Effector memory CD4-positive, alpha-beta T cell (primary cell): Measurements from ENCODE around the gene PELI1.

ENCODE experiments used
- DNase-seq, 3 donors: peaks; one replicate each; pipeline ENCODE4 v3.0.0-alpha.2; 2020
- H3K27ac ChIP-seq: 2 replicates; pipeline ENCODE4 v1.7.0; 2013; ENCODE audit warnings: mild to moderate bottlenecking, low read length, moderate library complexity; ENCODE audit not compliant: insufficient read depth, poor library complexity, severe bottlenecking
- H3K27me3 ChIP-seq: replicated peaks from 2 replicates; pipeline ENCODE4 v1.7.0; 2013; ENCODE audit warnings: mild to moderate bottlenecking, low read length; ENCODE audit not compliant: insufficient read depth, control insufficient read depth, poor library complexity, severe bottlenecking
- H3K36me3 ChIP-seq: 2 replicates; pipeline ENCODE4 v1.7.0; 2013; ENCODE audit warnings: mild to moderate bottlenecking, low read length, moderate library complexity; ENCODE audit not compliant: control insufficient read depth, insufficient read depth
- H3K4me1 ChIP-seq: 2 replicates; pipeline ENCODE4 v1.7.0; 2013; ENCODE audit warnings: low read length, mild to moderate bottlenecking; ENCODE audit not compliant: control insufficient read depth, insufficient read depth, poor library complexity, severe bottlenecking
- H3K4me3 ChIP-seq: 2 replicates; pipeline ENCODE4 v1.7.0; 2013; ENCODE audit warnings: low read length, low read depth, mild to moderate bottlenecking; ENCODE audit not compliant: insufficient read depth, poor library complexity, severe bottlenecking
- H3K9me3 ChIP-seq: 2 replicates; pipeline ENCODE4 v1.7.0; 2013; ENCODE audit warnings: mild to moderate bottlenecking, low read length, moderate library complexity; ENCODE audit not compliant: control insufficient read depth
- total RNA-seq, 3 donors: gene quantifications; one replicate each; lab custom pipeline; 2026; lab: John Stamatoyannopoulos, UW

PELI1 gene
- total RNA-seq, result 155 to 255 (median 161) reads per million in 3 donors

GRCh38 chr2:64144057-64145013, at the start of gene PELI1:
Gene PELI1 (minus strand): TSS chr2:64144420. CDS start chr2:64108310, 36,110 bp downstream.
- Histone ChIP-seq H3K4me3 (peak within 1 kb of the TSS; percentile 94), H3K27me3 (no peaks in the 10 kb centered on the region), H3K4me1 (peaks cover 16% of the 10 kb centered on the region), H3K27ac (peak within 1 kb of the TSS; percentile 94), H3K36me3 (no peaks in the 10 kb centered on the region), H3K9me3 (no peaks in the 10 kb centered on the region)
- DNase-seq, result peak; percentile 90 to 91 (median 90)

GRCh38 chr2:64193491-64193890, 49.3 kb upstream of the PELI1 start:
- Histone ChIP-seq H3K4me1 (no peaks in the 10 kb centered on the region), H3K27me3 (no peaks in the 10 kb centered on the region), H3K36me3 (no peaks in the 10 kb centered on the region), H3K9me3 (no peaks in the 10 kb centered on the region), H3K4me3 (no peak overlapping the region), H3K27ac (no peak overlapping the region)
- DNase-seq, result no peak

- H3K9me3 ChIP-seq, result no peaks in the 10 kb centered on the region
- H3K27ac ChIP-seq, result no peak overlapping the region
- no peaks in the 10 kb centered on the region for H3K27me3 ChIP-seq
- no peaks in the 10 kb centered on the region for H3K4me1 ChIP-seq
- DNase-seq, result no peak
- H3K36me3 ChIP-seq, result no peaks in the 10 kb centered on the region
- H3K4me3 ChIP-seq, result no peak overlapping the region
These were observed 48.5 kb upstream of the PELI1 start for GRCh38 chr2:64192664-64193105.

GRCh38 chr2:64192125-64192479, 47.9 kb upstream of the PELI1 start:
- H3K27ac ChIP-seq, result no peak overlapping the region
- no peak overlapping the region for H3K4me3 ChIP-seq
- H3K27me3 ChIP-seq, result no peaks in the 10 kb centered on the region
- no peaks in the 10 kb centered on the region for H3K36me3 ChIP-seq
- DNase-seq, result no peak
- H3K9me3 ChIP-seq, result no peaks in the 10 kb centered on the region
- no peaks in the 10 kb centered on the region for H3K4me1 ChIP-seq

GRCh38 chr2:64189586-64189985, 45.4 kb upstream of the PELI1 start:
- Histone ChIP-seq H3K4me3 (no peak overlapping the region), H3K36me3 (no peaks in the 10 kb centered on the region), H3K27me3 (no peaks in the 10 kb centered on the region), H3K9me3 (no peaks in the 10 kb centered on the region), H3K4me1 (no peaks in the 10 kb centered on the region), H3K27ac (no peak overlapping the region)
- DNase-seq, result no peak

GRCh38 chr2:64189167-64189566, 44.9 kb upstream of the PELI1 start:
- no peaks in the 10 kb centered on the region for H3K9me3 ChIP-seq
- no peaks in the 10 kb centered on the region for H3K27me3 ChIP-seq
- no peak for DNase-seq
- H3K4me1 ChIP-seq, result no peaks in the 10 kb centered on the region
- no peak overlapping the region for H3K4me3 ChIP-seq
- no peak overlapping the region for H3K27ac ChIP-seq
- H3K36me3 ChIP-seq, result no peaks in the 10 kb centered on the region

- Histone ChIP-seq H3K4me1 (no peaks in the 10 kb centered on the region), H3K9me3 (no peaks in the 10 kb centered on the region), H3K36me3 (no peaks in the 10 kb centered on the region), H3K4me3 (no peak overlapping the region), H3K27ac (no peak overlapping the region), H3K27me3 (no peaks in the 10 kb centered on the region)
- DNase-seq, result no peak
These were observed 42.7 kb upstream of the PELI1 start for GRCh38 chr2:64186699-64187605.

GRCh38 chr2:64179582-64180321, 35.5 kb upstream of the PELI1 start:
- DNase-seq, result no peak
- Histone ChIP-seq H3K27me3 (no peaks in the 10 kb centered on the region), H3K36me3 (no peaks in the 10 kb centered on the region), H3K4me1 (no peaks in the 10 kb centered on the region), H3K4me3 (no peak overlapping the region), H3K27ac (no peak overlapping the region), H3K9me3 (no peaks in the 10 kb centered on the region)

GRCh38 chr2:64177315-64177714, 33.1 kb upstream of the PELI1 start:
- H3K27me3 ChIP-seq, result no peaks in the 10 kb centered on the region
- DNase-seq, result no peak
- no peaks in the 10 kb centered on the region for H3K9me3 ChIP-seq
- no peak overlapping the region for H3K4me3 ChIP-seq
- H3K27ac ChIP-seq, result no peak overlapping the region
- no peaks in the 10 kb centered on the region for H3K4me1 ChIP-seq
- H3K36me3 ChIP-seq, result no peaks in the 10 kb centered on the region
